ENCODE measurements around the gene CYP2W1. TPM values are rescaled to one million over a fixed set of nuclear protein-coding genes. Genes with fewer than 3 reads are reported as not detected.

Gene CYP2W1
- total RNA-seq, 1 donor from 2014 or later: not detected

GRCh38 chr7:951881-952547 is 31.0 kb upstream of the CYP2W1 start:
- Histone ChIP-seq H3K27me3 (ENCODE audit: control insufficient read depth in 3 of 3, insufficient read depth in 3 of 3, low read length in 3 of 3) (peaks cover 37 to 57% (median 47%) of the 10 kb centered on the region in 3 donors), H3K9me3 (ENCODE audit: control insufficient read depth in 3 of 3, low read length in 3 of 3) (no peaks in the 10 kb centered on the region), H3K4me1 (ENCODE audit: control insufficient read depth in 3 of 3, insufficient read depth in 3 of 3, low read length in 3 of 3) (peaks cover 2 to 10% (median 9%) of the 10 kb centered on the region in 3 donors), H3K27ac (ENCODE audit: low read depth, low read length) (no peak overlapping the region), H3K9ac (ENCODE audit: low read depth in 1 of 3, low read length in 3 of 3) (no peak overlapping the region), H3K36me3 (ENCODE audit: control insufficient read depth in 3 of 3, insufficient read depth in 3 of 3, low read length in 3 of 3) (no peaks in the 10 kb centered on the region), H3K4me3 (ENCODE audit: low read length in 3 of 3) (no peak overlapping the region)

DNA sequence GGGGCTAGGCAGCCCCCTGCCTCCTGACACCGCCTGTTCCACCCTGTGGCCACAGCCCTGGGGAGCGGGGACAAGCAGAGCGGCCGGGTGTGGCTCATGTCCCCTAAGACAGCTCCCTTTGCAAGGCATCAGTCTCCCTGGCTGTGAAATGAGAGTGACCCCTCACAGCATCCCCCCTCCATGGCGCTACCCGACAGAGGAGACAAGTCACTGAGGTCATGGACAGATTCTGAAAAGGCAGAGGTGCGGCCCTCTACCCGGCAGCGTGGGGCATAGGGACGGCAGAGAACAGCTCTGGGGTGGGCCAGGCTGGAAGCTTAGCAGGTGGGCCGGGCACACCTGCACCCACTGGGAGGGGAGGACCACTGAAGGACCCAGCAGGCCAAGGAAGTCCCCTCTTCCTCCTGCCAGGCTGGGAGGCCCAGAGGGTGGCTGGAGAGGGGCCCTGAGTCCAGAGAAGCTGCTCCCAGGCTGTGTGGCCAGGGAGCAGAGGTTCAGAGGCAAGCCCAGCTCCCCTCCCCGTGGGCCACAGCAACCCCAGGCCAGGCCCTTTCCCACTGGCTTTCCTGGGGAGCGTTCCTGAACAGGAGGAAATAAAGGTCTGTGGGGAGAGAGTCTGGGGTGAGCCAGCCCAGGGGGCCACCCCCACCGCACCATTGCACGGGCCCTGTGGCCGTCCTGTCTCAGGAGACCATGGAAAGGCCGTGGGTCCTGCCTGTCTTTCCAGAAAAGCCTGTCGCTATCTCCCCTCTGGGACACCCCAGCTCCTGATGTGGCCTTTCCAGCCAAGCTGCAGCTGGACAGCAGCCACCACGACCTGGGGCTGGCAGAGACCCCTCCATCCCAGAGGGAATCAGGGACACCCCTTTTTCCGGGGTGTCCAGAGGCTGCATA is 30.2 kb upstream of the CYP2W1 start:
- Histone ChIP-seq H3K9me3 (ENCODE audit: control insufficient read depth in 3 of 3, low read length in 3 of 3) (no peaks in the 10 kb centered on the region), H3K36me3 (ENCODE audit: control insufficient read depth in 3 of 3, insufficient read depth in 3 of 3, low read length in 3 of 3) (no peaks in the 10 kb centered on the region), H3K9ac (ENCODE audit: low read depth in 1 of 3, low read length in 3 of 3) (no peak overlapping the region), H3K4me3 (ENCODE audit: low read length in 3 of 3) (no peak overlapping the region), H3K27me3 (ENCODE audit: control insufficient read depth in 3 of 3, insufficient read depth in 3 of 3, low read length in 3 of 3) (peaks cover 43 to 57% (median 52%) of the 10 kb centered on the region in 3 donors), H3K4me1 (ENCODE audit: control insufficient read depth in 3 of 3, insufficient read depth in 3 of 3, low read length in 3 of 3) (peaks cover 2 to 14% (median 9%) of the 10 kb centered on the region in 3 donors), H3K27ac (ENCODE audit: low read depth, low read length) (no peak overlapping the region)

DNA sequence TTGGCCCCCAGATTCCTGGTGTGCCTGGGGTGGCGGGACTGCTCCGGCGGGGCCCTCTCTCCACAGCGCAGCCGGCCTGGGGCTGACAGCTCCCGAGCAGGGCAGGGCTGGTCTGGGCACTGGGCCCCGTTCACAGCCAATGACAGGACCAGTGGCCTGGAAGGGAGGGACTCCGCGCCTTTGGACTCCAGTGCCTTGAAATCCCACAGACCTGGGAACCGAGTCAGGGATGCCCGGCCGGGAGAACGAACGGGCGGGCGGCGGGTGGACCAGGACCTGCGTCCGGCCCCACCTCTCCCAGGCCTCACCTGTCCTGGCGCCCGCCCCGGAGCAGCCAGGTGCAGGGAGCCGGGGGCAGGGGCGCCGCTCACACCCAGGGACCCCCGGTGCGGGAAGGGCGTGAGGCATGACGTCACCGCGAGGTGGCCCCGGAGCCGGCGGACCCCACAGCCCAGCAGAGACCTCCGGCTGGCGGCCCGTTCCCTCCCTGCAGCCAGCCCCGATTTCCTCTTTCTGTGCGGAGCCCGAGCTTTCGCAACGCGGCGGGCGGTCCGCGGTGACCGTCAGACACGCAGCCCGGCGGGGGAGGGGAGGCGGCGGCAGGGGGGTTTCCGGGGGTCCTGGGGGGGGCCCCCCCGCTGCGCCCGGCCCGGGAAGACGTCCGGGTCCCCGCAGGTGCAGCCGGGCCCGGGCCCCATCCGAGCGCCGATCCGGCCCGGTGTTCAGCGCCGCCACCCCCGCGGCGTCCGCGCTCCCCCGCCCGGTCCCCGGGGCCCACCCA is 29.2 kb upstream of the CYP2W1 start:
- Histone ChIP-seq H3K36me3 (ENCODE audit: control insufficient read depth in 3 of 3, insufficient read depth in 3 of 3, low read length in 3 of 3) (no peaks in the 10 kb centered on the region), H3K4me1 (ENCODE audit: control insufficient read depth in 3 of 3, insufficient read depth in 3 of 3, low read length in 3 of 3) (peaks cover 2 to 14% (median 9%) of the 10 kb centered on the region in 3 donors), H3K27me3 (ENCODE audit: control insufficient read depth in 3 of 3, insufficient read depth in 3 of 3, low read length in 3 of 3) (peaks cover 39 to 61% (median 58%) of the 10 kb centered on the region in 3 donors), H3K4me3 (ENCODE audit: low read length in 3 of 3) (peak overlapping the region in 2 of 3 donors; percentile 29 to 33), H3K27ac (ENCODE audit: low read depth, low read length) (no peak overlapping the region), H3K9ac (ENCODE audit: low read depth in 1 of 3, low read length in 3 of 3) (no peak overlapping the region), H3K9me3 (ENCODE audit: control insufficient read depth in 3 of 3, low read length in 3 of 3) (no peaks in the 10 kb centered on the region)

GRCh38 chr7:954330-955238 is 28.4 kb upstream of the CYP2W1 start, which contains the start of gene ADAP1:
Gene ADAP1, minus strand, starts transcription at chr7:954680. Its CDS starts 203 bp downstream, at chr7:954477.
- H3K9ac ChIP-seq (ENCODE audit: low read depth in 1 of 3, low read length in 3 of 3): no peak within 1 kb of the TSS
- H3K4me3 ChIP-seq (ENCODE audit: low read length in 3 of 3): peak within 1 kb of the TSS in 2 of 3 donors; percentile 29 to 33
- no peaks in the 10 kb centered on the region for H3K9me3 ChIP-seq (ENCODE audit: control insufficient read depth in 3 of 3, low read length in 3 of 3)
- H3K36me3 ChIP-seq (ENCODE audit: control insufficient read depth in 3 of 3, insufficient read depth in 3 of 3, low read length in 3 of 3): no peaks in the 10 kb centered on the region
- no peak within 1 kb of the TSS for H3K27ac ChIP-seq (ENCODE audit: low read depth, low read length)
- H3K27me3 ChIP-seq (ENCODE audit: control insufficient read depth in 3 of 3, insufficient read depth in 3 of 3, low read length in 3 of 3): peaks cover 31 to 58% (median 56%) of the 10 kb centered on the region in 3 donors
- peaks cover 2 to 14% (median 9%) of the 10 kb centered on the region in 3 donors for H3K4me1 ChIP-seq (ENCODE audit: control insufficient read depth in 3 of 3, insufficient read depth in 3 of 3, low read length in 3 of 3)

- H3K27me3 ChIP-seq (ENCODE audit: control insufficient read depth in 3 of 3, insufficient read depth in 3 of 3, low read length in 3 of 3): peaks cover 30 to 60% (median 58%) of the 10 kb centered on the region in 3 donors
- H3K4me1 ChIP-seq (ENCODE audit: control insufficient read depth in 3 of 3, insufficient read depth in 3 of 3, low read length in 3 of 3): peaks cover 2 to 14% (median 9%) of the 10 kb centered on the region in 3 donors
- H3K36me3 ChIP-seq (ENCODE audit: control insufficient read depth in 3 of 3, insufficient read depth in 3 of 3, low read length in 3 of 3): no peaks in the 10 kb centered on the region
- no peak overlapping the region for H3K9ac ChIP-seq (ENCODE audit: low read depth in 1 of 3, low read length in 3 of 3)
- H3K27ac ChIP-seq (ENCODE audit: low read depth, low read length): no peak overlapping the region
- H3K4me3 ChIP-seq (ENCODE audit: low read length in 3 of 3): no peak overlapping the region
- H3K9me3 ChIP-seq (ENCODE audit: control insufficient read depth in 3 of 3, low read length in 3 of 3): no peaks in the 10 kb centered on the region
Observed at GRCh38 chr7:956031-956430, 26.9 kb upstream of the CYP2W1 start.

- Histone ChIP-seq H3K36me3 (ENCODE audit: control insufficient read depth in 3 of 3, insufficient read depth in 3 of 3, low read length in 3 of 3) (no peaks in the 10 kb centered on the region), H3K4me1 (ENCODE audit: control insufficient read depth in 3 of 3, insufficient read depth in 3 of 3, low read length in 3 of 3) (peaks cover 2 to 14% (median 9%) of the 10 kb centered on the region in 3 donors), H3K27me3 (ENCODE audit: control insufficient read depth in 3 of 3, insufficient read depth in 3 of 3, low read length in 3 of 3) (peaks cover 31 to 60% (median 50%) of the 10 kb centered on the region in 3 donors), H3K9ac (ENCODE audit: low read depth in 1 of 3, low read length in 3 of 3) (no peak overlapping the region), H3K9me3 (ENCODE audit: control insufficient read depth in 3 of 3, low read length in 3 of 3) (no peaks in the 10 kb centered on the region), H3K4me3 (ENCODE audit: low read length in 3 of 3) (no peak overlapping the region), H3K27ac (ENCODE audit: low read depth, low read length) (no peak overlapping the region)
Observed at GRCh38 chr7:957418-958220, 25.4 kb upstream of the CYP2W1 start.

- no peak overlapping the region for H3K4me3 ChIP-seq (ENCODE audit: low read length in 3 of 3)
Observed at GRCh38 chr7:958221-959200, 24.5 kb upstream of the CYP2W1 start.

DNA sequence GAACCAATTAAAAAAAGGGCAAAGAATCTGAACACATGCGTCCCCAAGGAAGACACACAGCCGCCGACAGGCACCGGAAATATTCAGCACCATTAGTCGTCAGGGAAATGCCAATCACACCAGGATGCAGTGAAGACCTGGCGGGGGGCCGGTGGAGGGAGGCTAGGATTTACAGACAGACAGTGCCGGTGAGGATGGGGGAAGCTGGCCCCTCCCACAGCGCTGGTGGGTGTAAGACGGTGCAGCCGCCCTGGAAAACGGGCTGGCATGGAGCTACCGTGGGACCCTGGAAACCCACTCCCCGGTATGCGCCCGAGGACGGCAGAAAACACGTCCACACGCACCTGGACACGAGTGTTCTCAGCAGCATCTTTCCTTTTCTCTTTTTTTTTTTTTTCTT is 23.7 kb upstream of the CYP2W1 start:
- peaks cover under 1 to 11% (median 5%) of the 10 kb centered on the region in 3 donors for H3K4me1 ChIP-seq (ENCODE audit: control insufficient read depth in 3 of 3, insufficient read depth in 3 of 3, low read length in 3 of 3)
- H3K9ac ChIP-seq (ENCODE audit: low read depth in 1 of 3, low read length in 3 of 3): no peak overlapping the region
- no peak overlapping the region for H3K4me3 ChIP-seq (ENCODE audit: low read length in 3 of 3)
- H3K36me3 ChIP-seq (ENCODE audit: control insufficient read depth in 3 of 3, insufficient read depth in 3 of 3, low read length in 3 of 3): no peaks in the 10 kb centered on the region
- no peak overlapping the region for H3K27ac ChIP-seq (ENCODE audit: low read depth, low read length)
- no peaks in the 10 kb centered on the region for H3K9me3 ChIP-seq (ENCODE audit: control insufficient read depth in 3 of 3, low read length in 3 of 3)
- H3K27me3 ChIP-seq (ENCODE audit: control insufficient read depth in 3 of 3, insufficient read depth in 3 of 3, low read length in 3 of 3): peaks cover 25 to 48% (median 42%) of the 10 kb centered on the region in 3 donors

More at GRCh38 chr7:958221-959200, 24.5 kb upstream of the CYP2W1 start:
- H3K36me3 ChIP-seq (ENCODE audit: control insufficient read depth in 3 of 3, insufficient read depth in 3 of 3, low read length in 3 of 3): no peaks in the 10 kb centered on the region
- H3K4me1 ChIP-seq (ENCODE audit: control insufficient read depth in 3 of 3, insufficient read depth in 3 of 3, low read length in 3 of 3): peaks cover 0 to 11% (median 6%) of the 10 kb centered on the region in 3 donors
- no peak overlapping the region for H3K9ac ChIP-seq (ENCODE audit: low read depth in 1 of 3, low read length in 3 of 3)
- peaks cover 24 to 51% (median 43%) of the 10 kb centered on the region in 3 donors for H3K27me3 ChIP-seq (ENCODE audit: control insufficient read depth in 3 of 3, insufficient read depth in 3 of 3, low read length in 3 of 3)
- no peak overlapping the region for H3K27ac ChIP-seq (ENCODE audit: low read depth, low read length)
- no peaks in the 10 kb centered on the region for H3K9me3 ChIP-seq (ENCODE audit: control insufficient read depth in 3 of 3, low read length in 3 of 3)

Data from skeletal muscle tissue (tissue), 4 donors.